HepG2 (cell line): ENCODE measurements around the gene RASSF8. TPM values are rescaled to one million over a fixed set of nuclear protein-coding genes. Genes with fewer than 3 reads are reported as not detected.

Experiments used
- GLI4 ChIP-seq: sonication (generic); formaldehyde crosslinking; IDR thresholded peaks from 2 replicates; pipeline ENCODE4 v1.5.1; 2020; ENCODE audit warnings: missing genetic modification reagents, mild to moderate bottlenecking, moderate library complexity, borderline replicate concordance
- IKZF4 ChIP-seq: sonication (generic); formaldehyde crosslinking; IDR thresholded peaks from 2 replicates; pipeline ENCODE4 v1.5.1; 2020; ENCODE audit warnings: borderline replicate concordance, mild to moderate bottlenecking, low read depth, missing genetic modification reagents; ENCODE audit errors: not compliant biosample characterization
- MYC ChIP-seq: sonication (generic); formaldehyde crosslinking; IDR thresholded peaks from 2 replicates; pipeline ENCODE4 v1.9.0; 2021; ENCODE audit warnings: missing genetic modification reagents, borderline replicate concordance
- RBM22 ChIP-seq: fragments of 200-400 bp; formaldehyde crosslinking; optimal IDR thresholded peaks from 2 replicates; pipeline ENCODE3; 2017; ENCODE audit warnings: mild to moderate bottlenecking, low read length, moderate library complexity
- SRSF9 ChIP-seq: fragments of 200-400 bp; formaldehyde crosslinking; IDR thresholded peaks from 2 replicates; pipeline ENCODE4 v1.6.1; 2018; ENCODE audit warnings: borderline replicate concordance, mild to moderate bottlenecking, low read depth, low read length; ENCODE audit not compliant: insufficient read depth, poor library complexity, severe bottlenecking
- ZNF660 ChIP-seq: sonication (generic); formaldehyde crosslinking; IDR thresholded peaks from 2 replicates; pipeline ENCODE4 v1.5.1; 2020; ENCODE audit warnings: mild to moderate bottlenecking, low read depth, missing genetic modification reagents, borderline replicate concordance
- polyA plus RNA-seq, 8 experiments: library from polyadenylated mRNA; depleted of rRNA in 3 of 8; stranded (reverse) in 7 of 8; unstranded in 1 of 8; fragments of >200 nt; fragmentation: Illumina TruSeq in 4 of 8; extraction: Trizol in 4 of 8; gene quantifications; 2 replicates each; pipeline versions ENCODE4 v1.2.1 to v1.2.3, GENCODE V29; 2011 to 2016; ENCODE audit warnings: low read depth in 4 of 8, missing spikeins in 1 of 8, mixed read lengths in 1 of 8; ENCODE audit not compliant: insufficient read depth in 1 of 8
- total RNA-seq, 5 experiments: library from RNA; depleted of rRNA; stranded (reverse); fragments of >200 nt; fragmentation: Illumina TruSeq; extraction: Trizol; gene quantifications; 2 replicates each; pipeline ENCODE4 v1.2.3, GENCODE V29; 2016; ENCODE audit warnings: low read depth in 1 of 5
- TF ChIP-seq, protein P1 (sequence below): sonication (generic); formaldehyde crosslinking; IDR thresholded peaks from 2 replicates; pipeline ENCODE4 v1.4.0; 2020; ENCODE audit warnings: missing genetic modification reagents
- TF ChIP-seq, protein P2 (sequence below): IDR thresholded peaks from 2 replicates; pipeline ENCODE4 v1.6.1; 2016; ENCODE audit warnings: low read depth, missing genetic modification reagents, missing compliant biosample characterization
- TF ChIP-seq, protein P3 (sequence below): sonication (generic); formaldehyde crosslinking; IDR thresholded peaks from 2 replicates; pipeline ENCODE4 v1.4.0; 2020; ENCODE audit warnings: missing genetic modification reagents, borderline replicate concordance

RASSF8 gene
- total and polyA plus RNA-seq, 2 of the 13 experiments (the other 11 are each of a cell fraction or from before 2014, with no cell fraction given), result 0.82 to 9.2 TPM

DNA sequence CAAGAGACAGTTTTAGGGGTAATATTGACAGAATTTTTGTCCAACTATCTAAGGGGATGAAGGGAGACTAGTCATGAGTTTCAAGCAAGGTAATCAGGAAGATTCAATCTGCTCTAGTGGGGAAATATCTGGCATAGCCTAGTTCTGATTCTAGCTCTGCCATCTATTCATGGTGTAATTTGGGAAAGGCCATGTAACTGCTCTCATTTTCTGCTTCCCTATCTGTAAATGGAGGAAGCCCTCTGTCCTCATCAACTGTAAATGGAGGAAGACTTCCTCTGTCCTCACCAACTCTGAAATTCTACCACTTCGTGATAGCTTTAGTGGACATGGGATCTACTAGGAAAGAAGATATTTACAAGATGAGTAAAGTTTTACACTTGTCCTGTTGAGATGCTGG is 128.5 kb downstream of the RASSF8 start (continued):
- TF ChIP-seq, protein P1, sequence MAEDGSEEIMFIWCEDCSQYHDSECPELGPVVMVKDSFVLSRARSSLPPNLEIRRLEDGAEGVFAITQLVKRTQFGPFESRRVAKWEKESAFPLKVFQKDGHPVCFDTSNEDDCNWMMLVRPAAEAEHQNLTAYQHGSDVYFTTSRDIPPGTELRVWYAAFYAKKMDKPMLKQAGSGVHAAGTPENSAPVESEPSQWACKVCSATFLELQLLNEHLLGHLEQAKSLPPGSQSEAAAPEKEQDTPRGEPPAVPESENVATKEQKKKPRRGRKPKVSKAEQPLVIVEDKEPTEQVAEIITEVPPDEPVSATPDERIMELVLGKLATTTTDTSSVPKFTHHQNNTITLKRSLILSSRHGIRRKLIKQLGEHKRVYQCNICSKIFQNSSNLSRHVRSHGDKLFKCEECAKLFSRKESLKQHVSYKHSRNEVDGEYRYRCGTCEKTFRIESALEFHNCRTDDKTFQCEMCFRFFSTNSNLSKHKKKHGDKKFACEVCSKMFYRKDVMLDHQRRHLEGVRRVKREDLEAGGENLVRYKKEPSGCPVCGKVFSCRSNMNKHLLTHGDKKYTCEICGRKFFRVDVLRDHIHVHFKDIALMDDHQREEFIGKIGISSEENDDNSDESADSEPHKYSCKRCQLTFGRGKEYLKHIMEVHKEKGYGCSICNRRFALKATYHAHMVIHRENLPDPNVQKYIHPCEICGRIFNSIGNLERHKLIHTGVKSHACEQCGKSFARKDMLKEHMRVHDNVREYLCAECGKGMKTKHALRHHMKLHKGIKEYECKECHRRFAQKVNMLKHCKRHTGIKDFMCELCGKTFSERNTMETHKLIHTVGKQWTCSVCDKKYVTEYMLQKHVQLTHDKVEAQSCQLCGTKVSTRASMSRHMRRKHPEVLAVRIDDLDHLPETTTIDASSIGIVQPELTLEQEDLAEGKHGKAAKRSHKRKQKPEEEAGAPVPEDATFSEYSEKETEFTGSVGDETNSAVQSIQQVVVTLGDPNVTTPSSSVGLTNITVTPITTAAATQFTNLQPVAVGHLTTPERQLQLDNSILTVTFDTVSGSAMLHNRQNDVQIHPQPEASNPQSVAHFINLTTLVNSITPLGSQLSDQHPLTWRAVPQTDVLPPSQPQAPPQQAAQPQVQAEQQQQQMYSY (CRISPR knock-in tag), result no peak
- TF ChIP-seq IKZF4, result no peak
- no peak for TF ChIP-seq ZNF660 (CRISPR knock-in tag)
- no peak for TF ChIP-seq SRSF9
- no peak for TF ChIP-seq MYC (CRISPR knock-in tag)
- TF ChIP-seq GLI4, result no peak
- TF ChIP-seq, protein P2, sequence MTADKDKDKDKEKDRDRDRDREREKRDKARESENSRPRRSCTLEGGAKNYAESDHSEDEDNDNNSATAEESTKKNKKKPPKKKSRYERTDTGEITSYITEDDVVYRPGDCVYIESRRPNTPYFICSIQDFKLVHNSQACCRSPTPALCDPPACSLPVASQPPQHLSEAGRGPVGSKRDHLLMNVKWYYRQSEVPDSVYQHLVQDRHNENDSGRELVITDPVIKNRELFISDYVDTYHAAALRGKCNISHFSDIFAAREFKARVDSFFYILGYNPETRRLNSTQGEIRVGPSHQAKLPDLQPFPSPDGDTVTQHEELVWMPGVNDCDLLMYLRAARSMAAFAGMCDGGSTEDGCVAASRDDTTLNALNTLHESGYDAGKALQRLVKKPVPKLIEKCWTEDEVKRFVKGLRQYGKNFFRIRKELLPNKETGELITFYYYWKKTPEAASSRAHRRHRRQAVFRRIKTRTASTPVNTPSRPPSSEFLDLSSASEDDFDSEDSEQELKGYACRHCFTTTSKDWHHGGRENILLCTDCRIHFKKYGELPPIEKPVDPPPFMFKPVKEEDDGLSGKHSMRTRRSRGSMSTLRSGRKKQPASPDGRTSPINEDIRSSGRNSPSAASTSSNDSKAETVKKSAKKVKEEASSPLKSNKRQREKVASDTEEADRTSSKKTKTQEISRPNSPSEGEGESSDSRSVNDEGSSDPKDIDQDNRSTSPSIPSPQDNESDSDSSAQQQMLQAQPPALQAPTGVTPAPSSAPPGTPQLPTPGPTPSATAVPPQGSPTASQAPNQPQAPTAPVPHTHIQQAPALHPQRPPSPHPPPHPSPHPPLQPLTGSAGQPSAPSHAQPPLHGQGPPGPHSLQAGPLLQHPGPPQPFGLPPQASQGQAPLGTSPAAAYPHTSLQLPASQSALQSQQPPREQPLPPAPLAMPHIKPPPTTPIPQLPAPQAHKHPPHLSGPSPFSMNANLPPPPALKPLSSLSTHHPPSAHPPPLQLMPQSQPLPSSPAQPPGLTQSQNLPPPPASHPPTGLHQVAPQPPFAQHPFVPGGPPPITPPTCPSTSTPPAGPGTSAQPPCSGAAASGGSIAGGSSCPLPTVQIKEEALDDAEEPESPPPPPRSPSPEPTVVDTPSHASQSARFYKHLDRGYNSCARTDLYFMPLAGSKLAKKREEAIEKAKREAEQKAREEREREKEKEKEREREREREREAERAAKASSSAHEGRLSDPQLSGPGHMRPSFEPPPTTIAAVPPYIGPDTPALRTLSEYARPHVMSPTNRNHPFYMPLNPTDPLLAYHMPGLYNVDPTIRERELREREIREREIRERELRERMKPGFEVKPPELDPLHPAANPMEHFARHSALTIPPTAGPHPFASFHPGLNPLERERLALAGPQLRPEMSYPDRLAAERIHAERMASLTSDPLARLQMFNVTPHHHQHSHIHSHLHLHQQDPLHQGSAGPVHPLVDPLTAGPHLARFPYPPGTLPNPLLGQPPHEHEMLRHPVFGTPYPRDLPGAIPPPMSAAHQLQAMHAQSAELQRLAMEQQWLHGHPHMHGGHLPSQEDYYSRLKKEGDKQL (CRISPR knock-in tag), result no peak
- no peak for TF ChIP-seq RBM22
- TF ChIP-seq, protein P3, sequence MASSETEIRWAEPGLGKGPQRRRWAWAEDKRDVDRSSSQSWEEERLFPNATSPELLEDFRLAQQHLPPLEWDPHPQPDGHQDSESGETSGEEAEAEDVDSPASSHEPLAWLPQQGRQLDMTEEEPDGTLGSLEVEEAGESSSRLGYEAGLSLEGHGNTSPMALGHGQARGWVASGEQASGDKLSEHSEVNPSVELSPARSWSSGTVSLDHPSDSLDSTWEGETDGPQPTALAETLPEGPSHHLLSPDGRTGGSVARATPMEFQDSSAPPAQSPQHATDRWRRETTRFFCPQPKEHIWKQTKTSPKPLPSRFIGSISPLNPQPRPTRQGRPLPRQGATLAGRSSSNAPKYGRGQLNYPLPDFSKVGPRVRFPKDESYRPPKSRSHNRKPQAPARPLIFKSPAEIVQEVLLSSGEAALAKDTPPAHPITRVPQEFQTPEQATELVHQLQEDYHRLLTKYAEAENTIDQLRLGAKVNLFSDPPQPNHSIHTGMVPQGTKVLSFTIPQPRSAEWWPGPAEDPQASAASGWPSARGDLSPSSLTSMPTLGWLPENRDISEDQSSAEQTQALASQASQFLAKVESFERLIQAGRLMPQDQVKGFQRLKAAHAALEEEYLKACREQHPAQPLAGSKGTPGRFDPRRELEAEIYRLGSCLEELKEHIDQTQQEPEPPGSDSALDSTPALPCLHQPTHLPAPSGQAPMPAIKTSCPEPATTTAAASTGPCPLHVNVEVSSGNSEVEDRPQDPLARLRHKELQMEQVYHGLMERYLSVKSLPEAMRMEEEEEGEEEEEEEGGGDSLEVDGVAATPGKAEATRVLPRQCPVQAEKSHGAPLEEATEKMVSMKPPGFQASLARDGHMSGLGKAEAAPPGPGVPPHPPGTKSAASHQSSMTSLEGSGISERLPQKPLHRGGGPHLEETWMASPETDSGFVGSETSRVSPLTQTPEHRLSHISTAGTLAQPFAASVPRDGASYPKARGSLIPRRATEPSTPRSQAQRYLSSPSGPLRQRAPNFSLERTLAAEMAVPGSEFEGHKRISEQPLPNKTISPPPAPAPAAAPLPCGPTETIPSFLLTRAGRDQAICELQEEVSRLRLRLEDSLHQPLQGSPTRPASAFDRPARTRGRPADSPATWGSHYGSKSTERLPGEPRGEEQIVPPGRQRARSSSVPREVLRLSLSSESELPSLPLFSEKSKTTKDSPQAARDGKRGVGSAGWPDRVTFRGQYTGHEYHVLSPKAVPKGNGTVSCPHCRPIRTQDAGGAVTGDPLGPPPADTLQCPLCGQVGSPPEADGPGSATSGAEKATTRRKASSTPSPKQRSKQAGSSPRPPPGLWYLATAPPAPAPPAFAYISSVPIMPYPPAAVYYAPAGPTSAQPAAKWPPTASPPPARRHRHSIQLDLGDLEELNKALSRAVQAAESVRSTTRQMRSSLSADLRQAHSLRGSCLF (CRISPR knock-in tag), result no peak
- TF ChIP-seq, all 625 proteins: peak for 0
